SW480 (cell line): ENCODE data around the gene CTNNA2.

Source experiments
- DNase-seq: peaks from one replicate; pipeline ENCODE4 v3.0.0-alpha.2; 2016; ENCODE audit warnings: low spot score

Gene CTNNA2

GRCh38 chr2:79713131-79713785 is 200.4 kb downstream of the CTNNA2 start:
- no peak for DNase-seq

DNA sequence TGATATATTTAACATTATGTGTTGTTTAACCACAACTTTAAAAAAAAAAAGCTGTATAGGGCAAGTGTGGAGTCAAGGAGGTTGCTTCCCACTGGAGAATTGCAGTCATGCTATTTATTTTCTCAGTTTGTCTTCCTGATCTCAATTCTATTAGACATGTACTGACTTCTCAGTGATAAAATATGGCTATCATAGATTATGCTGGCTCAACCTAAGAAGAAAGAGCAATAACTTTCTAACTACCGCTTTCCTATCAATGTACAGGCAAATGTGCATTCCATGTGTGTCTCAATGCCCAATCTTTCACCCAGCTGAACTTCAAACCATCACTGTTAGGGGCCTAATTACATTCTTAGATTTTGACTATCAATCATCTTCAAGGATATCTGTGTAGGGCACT is 201.4 kb downstream of the CTNNA2 start:
- no peak for DNase-seq

GRCh38 chr2:79715338-79715737 is 202.5 kb downstream of the CTNNA2 start:
- DNase-seq, result no peak

- DNase-seq, result no peak
Measured at GRCh38 chr2:79716266-79716665, 203.4 kb downstream of the CTNNA2 start.

DNA sequence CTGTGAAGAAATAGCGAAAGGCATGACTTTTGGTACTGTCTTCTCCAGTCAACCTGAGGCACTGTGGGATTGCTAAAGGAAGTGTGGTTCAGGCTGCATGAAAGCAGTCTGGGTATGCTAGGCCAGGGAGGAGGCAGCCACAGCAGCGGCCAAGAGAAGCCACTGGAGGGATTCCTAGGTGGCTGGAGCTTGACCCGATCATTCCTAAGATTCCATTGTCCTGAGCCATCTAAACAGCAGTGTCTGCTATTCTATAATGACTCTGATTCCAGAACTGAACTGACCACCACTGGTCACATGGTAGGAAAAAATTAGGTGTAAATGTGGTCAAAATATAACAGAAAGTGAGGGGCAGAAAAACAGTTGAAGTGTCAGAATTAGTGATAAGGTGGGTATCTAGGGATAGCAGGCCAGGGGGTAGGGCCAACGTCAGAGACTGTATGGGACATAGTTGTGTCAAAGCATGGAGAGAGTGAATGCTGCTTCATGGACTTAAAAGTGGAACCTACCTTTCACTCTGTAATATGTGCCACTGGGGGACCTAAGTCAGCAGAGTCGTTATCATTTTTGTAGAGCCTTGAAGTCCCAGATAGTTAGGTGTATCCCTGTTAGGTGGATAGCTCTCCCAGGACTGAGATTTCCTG is 204.6 kb downstream of the CTNNA2 start:
- peak; percentile 46 for DNase-seq

DNA sequence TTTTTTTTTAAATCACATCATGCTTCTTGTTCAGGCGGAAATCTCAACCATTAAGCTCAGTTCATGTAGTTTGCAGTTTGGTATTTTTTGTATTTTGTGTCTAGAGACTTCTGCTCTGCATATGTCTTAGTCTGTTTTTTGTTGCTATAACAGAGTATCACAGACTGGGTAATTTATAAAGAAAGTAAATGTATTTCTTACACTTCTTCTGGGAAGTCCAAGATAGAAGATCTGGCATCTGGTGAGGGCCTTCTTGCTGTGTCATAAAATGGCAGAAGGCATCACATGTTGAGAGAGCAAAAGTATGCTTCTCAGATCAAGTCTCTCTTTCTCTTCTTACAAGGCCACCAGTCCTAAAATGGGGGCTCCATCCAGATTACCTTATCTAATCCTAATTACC is 208.2 kb downstream of the CTNNA2 start:
- DNase-seq, result no peak

GRCh38 chr2:79721966-79722365 is 209.1 kb downstream of the CTNNA2 start:
- DNase-seq, result no peak

- DNase-seq, result no peak
Measured at GRCh38 chr2:79723830-79724229, 211.0 kb downstream of the CTNNA2 start.

- DNase-seq, result no peak
Measured at GRCh38 chr2:79729532-79729931, 216.7 kb downstream of the CTNNA2 start.

GRCh38 chr2:79734518-79734917 is 221.7 kb downstream of the CTNNA2 start:
- no peak for DNase-seq

GRCh38 chr2:79740879-79741443 is 228.1 kb downstream of the CTNNA2 start:
- no peak for DNase-seq

DNA sequence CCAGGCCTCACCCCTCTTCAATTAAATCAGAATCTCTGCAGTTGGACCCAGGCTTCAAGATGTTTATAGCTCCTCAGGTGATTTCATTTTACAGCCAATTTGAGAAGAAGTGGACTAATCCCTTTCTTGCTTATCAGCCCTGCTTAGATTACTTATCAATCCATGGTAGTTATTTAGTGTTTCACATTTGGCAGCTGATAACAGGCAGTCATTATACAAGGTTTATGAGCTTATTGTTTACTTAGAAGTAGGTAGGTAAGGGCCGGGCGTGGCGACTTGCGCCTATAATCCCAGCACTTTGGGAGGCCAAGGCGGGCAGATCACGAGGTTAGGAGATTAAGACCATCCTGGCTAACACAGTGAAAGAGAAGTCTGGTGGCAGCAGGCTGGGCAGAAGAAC is 237.5 kb downstream of the CTNNA2 start:
- DNase-seq, result no peak

GRCh38 chr2:79757526-79757925 is 244.7 kb downstream of the CTNNA2 start:
- no peak for DNase-seq

- DNase-seq, result no peak
Measured at GRCh38 chr2:79758042-79758441, 245.2 kb downstream of the CTNNA2 start.

GRCh38 chr2:79758749-79759282 is 246.0 kb downstream of the CTNNA2 start:
- DNase-seq, result no peak

DNA sequence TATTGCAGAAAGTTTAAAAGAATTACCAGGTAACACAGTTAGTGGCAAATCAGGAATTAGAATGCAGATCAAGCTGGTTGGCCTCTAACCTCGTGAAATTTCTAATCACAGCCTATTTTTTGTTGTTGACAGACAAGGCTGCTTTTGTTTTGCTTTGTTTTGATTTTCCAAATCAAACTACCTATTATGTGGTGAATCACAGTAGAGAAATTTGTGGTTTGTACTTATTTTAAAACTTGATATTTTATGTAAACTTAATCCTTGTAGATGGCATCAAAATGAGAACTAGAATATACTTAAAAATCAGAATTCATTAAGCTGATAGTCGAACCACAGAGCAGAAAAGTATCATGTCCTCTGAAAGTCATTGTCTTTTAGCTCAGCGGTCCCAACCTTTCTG is 258.1 kb downstream of the CTNNA2 start:
- no peak for DNase-seq

GRCh38 chr2:79771493-79771892 is 258.6 kb downstream of the CTNNA2 start:
- no peak for DNase-seq

DNA sequence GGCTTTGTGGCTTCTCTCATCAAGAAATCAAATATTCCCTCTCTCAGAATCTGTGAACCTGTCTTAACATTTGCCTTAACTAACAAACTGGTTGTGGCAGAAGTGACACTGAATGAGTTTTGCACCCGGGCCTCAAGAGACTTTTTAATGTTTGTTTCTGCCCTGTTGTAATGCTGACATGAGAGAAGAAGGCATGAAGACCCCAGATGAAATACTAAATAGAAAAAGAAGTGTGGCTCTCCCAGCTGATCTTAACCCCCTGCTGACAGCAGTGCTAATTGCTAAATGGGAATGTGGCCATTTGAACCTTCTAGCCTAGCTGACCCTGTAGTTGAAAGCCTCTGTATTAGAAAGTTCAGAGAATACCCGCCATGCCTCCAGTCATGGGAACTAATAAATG is 261.2 kb downstream of the CTNNA2 start:
- no peak for DNase-seq

DNA sequence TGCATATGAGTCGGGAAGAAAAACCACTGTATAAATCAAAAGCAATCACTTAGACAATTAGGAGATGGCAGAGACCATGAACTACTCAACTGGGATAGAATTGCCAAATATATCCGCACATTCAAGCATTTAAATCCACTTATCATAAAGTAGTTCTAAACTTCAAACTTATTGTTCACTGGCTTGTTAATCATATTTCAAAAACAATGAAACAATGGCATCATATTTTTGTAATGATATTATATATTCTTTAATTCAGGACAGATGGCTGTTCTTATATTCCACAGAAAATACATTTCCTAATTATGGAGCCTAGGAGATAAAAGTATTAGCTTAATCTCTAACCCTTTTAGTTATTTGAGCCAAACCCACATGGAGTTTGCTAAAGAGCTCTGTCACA is 263.6 kb downstream of the CTNNA2 start:
- no peak for DNase-seq

DNA sequence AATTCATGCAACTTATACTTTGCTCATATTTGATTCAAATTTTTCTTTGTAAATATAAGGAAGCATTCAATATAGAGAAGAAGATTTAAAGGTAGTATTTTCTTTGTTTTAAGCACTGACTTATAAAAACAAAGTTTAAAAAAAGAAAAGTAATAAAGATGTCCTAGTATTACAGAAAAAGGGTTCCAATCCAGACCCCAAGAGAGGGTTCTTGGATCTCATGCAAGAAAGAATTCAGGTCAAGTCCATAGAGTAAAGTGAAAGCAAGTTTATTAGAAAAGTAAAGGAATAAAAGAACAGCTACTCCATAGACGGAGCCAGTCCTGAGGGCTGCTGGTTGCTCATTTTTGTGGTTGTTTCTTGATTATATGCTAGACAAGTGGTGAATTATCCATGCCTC is 267.9 kb downstream of the CTNNA2 start:
- DNase-seq, result no peak

- DNase-seq, result no peak
Measured at GRCh38 chr2:79782576-79783452, 270.0 kb downstream of the CTNNA2 start.

DNA sequence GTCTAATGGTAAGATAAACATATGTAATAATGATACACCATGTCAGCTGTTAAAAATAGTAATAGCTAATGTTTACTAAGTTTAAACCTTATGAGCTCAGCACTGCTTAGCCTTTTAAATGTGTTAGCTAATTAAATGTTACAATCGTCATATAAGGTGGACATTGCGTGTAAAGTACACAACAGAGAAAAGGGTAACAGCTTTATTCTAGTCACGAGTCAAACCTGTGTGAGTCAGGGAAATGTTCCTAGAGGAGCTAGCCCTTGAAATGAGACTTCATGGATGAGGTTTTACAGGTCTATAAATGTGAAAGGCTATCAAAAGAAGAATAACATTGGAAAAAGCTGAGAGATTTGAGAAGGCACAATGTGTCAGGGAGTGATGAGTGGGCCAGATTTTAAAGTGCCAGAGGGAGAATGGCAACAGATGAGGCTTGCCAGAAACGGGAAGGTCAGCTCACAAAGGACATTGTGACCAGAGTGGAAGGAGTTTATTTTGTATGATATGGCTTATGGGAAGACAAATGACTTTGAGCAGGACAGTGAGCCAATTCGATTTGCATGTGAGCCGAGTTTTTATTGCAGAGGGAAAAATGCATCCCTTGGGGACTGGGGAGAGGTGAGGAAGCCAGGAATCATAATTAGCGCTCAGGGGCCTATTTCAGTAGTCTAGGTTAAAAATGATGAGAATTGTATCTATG is 276.3 kb downstream of the CTNNA2 start:
- no peak for DNase-seq
